Gastrocnemius medialis (tissue), 4 donors: ENCODE measurements around the gene PUM1. TPM values are rescaled to one million over a fixed set of nuclear protein-coding genes. Genes with fewer than 3 reads are reported as not detected.

Experiments used
- ATAC-seq, 2 donors: fragments of 150-250 bp; one replicate each; pipeline ENCODE4 v1.9.1; 2016
- DNase-seq, 2 donors: peaks; one replicate each; pipeline ENCODE4 v3.0.0-alpha.2; 2019
- H3K27ac ChIP-seq, 4 donors: fragments of 200-600 bp; sonication (generic); 1 replicate in 1 of 4; 2 replicates in 3 of 4; pipeline ENCODE4 v1.5.1; 2016 to 2018; ENCODE audit warnings: mild to moderate bottlenecking in 2 of 4, moderate library complexity in 1 of 4
- H3K27me3 ChIP-seq, 3 donors: fragments of 200-600 bp; sonication (generic) in 2 of 3; 1 replicate in 1 of 3; 2 replicates in 2 of 3; pipeline versions ENCODE4 v1.5.1 to v1.6.0; 2016 to 2019; ENCODE audit warnings: mild to moderate bottlenecking in 1 of 3, moderate library complexity in 1 of 3
- H3K36me3 ChIP-seq, 2 donors: fragments of 200-600 bp; sonication (generic) in 1 of 2; one replicate each; pipeline ENCODE4 v1.5.1; 2017 to 2018
- H3K4me1 ChIP-seq, 2 donors: fragments of 200-600 bp; sonication (generic) in 1 of 2; one replicate each; pipeline ENCODE4 v1.5.1; 2016 to 2017; ENCODE audit warnings: mild to moderate bottlenecking in 2 of 2
- H3K4me3 ChIP-seq, 4 donors: fragments of 200-600 bp; sonication (generic) in 3 of 4; 1 replicate in 1 of 4; 2 replicates in 3 of 4; pipeline ENCODE4 v1.5.1; 2016 to 2019; ENCODE audit warnings: mild to moderate bottlenecking in 2 of 4
- H3K9me3 ChIP-seq, 3 donors: fragments of 200-600 bp; sonication (generic) in 2 of 3; 1 replicate in 1 of 3; 2 replicates in 2 of 3; pipeline ENCODE4 v1.5.1; 2016 to 2019
- POLR2A ChIP-seq, 2 donors: fragments of 450-650 bp; IDR thresholded peaks; one replicate each; pipeline ENCODE4 v1.6.1; 2017; ENCODE audit warnings: antibody characterized with exemption in 2 of 2, mild to moderate bottlenecking in 2 of 2, moderate library complexity in 2 of 2
- in situ Hi-C, 4 donors: fragments of 200-750 bp; cut with MboI; loops; one replicate each; pipeline versions ENCODE4 v1.15.0 to v1.8.0; 2017; ENCODE audit warnings: low sequenced_read_pairs in 4 of 4
- intact Hi-C: fragments of 100-400 bp; cut with DNase I; formaldehyde crosslinking; loops from one replicate; pipeline ENCODE4 v1.15.1; 2023; ENCODE audit warnings: low total_unique reads
- total RNA-seq, 4 donors: library from RNA; depleted of rRNA; stranded (reverse); fragments of >200 nt; gene quantifications; one replicate each; pipeline versions ENCODE4 v1.1.0 to v1.2.3, GENCODE V29; 2016
- TF ChIP-seq, protein P1 (sequence below), 5 experiments: fragments of 450-650 bp in 3 of 5; fragments of 200-600 bp in 2 of 5; sonication (generic) in 2 of 5; IDR thresholded peaks in 4 of 5; conservative IDR thresholded peaks in 1 of 5; 1 replicate in 4 of 5; 2 replicates in 1 of 5; pipeline ENCODE4 v1.5.1; 2016 to 2019; ENCODE audit warnings: antibody characterized with exemption in 5 of 5, mild to moderate bottlenecking in 3 of 5, moderate library complexity in 3 of 5

The PUM1 gene
- total RNA-seq, 4 donors from 2014 or later: 56.7 to 111 (median 76.4) TPM

DNA sequence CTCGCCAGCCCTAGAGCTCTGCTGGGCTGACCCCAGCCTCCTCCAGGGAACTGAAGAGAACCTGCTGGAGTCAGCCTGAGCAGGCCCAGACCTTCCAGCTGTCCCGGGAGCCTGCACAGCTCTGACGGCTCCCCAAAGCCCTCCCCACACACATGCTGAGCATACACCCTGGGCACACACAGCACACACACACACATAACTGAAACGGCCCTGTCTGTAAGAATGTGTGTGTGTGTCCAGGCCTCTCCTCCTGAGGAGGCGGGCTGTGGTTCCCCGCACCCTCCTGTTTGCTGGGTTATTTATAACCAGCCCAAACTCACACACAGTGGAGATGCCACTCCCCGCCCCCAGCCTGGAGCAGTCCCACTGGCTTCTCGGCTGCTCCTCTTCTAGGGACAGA, 177.1 kb downstream of the PUM1 start:
- no peak overlapping the region for H3K4me3 ChIP-seq
- in situ Hi-C loops: no loop called here
- ATAC-seq (peak; percentile 59 to 72), DNase-seq (no peak)
- no peaks in the 10 kb centered on the region for H3K27me3 ChIP-seq
- intact Hi-C loops: no loop called here
- peaks cover 7 to 15% of the 10 kb centered on the region in 2 donors for H3K4me1 ChIP-seq
- no peaks in the 10 kb centered on the region for H3K9me3 ChIP-seq
- no peaks in the 10 kb centered on the region for H3K36me3 ChIP-seq
- TF ChIP-seq POLR2A (IDR thresholded peaks at IDR 0.05): no peak
- TF ChIP-seq, protein P1, sequence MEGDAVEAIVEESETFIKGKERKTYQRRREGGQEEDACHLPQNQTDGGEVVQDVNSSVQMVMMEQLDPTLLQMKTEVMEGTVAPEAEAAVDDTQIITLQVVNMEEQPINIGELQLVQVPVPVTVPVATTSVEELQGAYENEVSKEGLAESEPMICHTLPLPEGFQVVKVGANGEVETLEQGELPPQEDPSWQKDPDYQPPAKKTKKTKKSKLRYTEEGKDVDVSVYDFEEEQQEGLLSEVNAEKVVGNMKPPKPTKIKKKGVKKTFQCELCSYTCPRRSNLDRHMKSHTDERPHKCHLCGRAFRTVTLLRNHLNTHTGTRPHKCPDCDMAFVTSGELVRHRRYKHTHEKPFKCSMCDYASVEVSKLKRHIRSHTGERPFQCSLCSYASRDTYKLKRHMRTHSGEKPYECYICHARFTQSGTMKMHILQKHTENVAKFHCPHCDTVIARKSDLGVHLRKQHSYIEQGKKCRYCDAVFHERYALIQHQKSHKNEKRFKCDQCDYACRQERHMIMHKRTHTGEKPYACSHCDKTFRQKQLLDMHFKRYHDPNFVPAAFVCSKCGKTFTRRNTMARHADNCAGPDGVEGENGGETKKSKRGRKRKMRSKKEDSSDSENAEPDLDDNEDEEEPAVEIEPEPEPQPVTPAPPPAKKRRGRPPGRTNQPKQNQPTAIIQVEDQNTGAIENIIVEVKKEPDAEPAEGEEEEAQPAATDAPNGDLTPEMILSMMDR (IDR thresholded peaks at IDR 0.05 in 4 of 5, conservative IDR thresholded peaks at IDR 0.05 in 1 of 5): no peak
- H3K27ac ChIP-seq: peak overlapping the region in 2 of 4 donors; percentile 48 to 69

DNA sequence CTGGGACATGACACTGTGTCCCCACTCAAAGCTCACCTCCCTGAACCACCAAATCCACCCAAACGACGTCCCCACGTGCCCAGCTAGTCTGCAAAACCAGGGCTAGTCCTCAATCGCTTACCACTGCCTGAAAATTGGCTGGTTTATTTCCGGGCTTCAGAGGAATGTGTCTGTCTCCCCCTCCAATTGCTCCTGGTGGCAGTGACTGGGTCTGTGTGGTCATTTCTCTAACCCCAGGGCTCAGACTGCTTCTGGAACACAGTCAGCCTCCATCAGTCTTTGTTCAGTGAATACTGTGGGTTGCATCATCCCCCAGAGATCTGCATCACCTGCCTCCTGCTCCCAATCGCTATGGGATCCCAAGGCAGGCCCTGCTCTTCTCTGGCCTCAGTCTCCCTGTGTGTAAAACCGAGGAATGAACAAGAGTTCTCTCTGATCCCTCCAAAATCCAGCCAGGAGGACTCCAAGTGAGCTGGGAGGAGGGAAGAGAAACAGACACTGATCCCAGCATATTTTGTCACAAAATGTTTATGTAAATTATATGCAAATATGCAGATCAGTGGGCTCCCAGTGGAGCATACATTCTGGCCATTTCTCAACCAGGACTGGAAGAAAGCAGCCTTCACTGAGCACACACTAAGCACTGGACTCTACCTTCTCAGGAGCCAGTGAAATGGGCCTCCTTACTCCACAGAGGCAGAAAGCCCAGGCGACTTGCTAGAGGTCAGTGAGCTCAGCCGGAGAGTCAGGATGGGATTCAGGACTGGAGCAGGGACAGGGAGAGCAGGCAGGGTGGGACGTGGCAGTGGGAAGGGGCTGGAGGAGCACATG, 177.8 kb downstream of the PUM1 start:
- intact Hi-C loops (no loop called here), in situ Hi-C loops (no loop called here)
- Histone ChIP-seq H3K4me3 (no peak overlapping the region), H3K36me3 (no peaks in the 10 kb centered on the region), H3K27me3 (no peaks in the 10 kb centered on the region), H3K9me3 (no peaks in the 10 kb centered on the region), H3K4me1 (peaks cover 7 to 15% of the 10 kb centered on the region in 2 donors), H3K27ac (peak overlapping the region in 2 of 4 donors; percentile 48 to 69)
- DNase-seq (no peak), ATAC-seq (no peak)
- no peak for TF ChIP-seq POLR2A (IDR thresholded peaks at IDR 0.05)
- TF ChIP-seq, protein P1 (IDR thresholded peaks at IDR 0.05 in 4 of 5, conservative IDR thresholded peaks at IDR 0.05 in 1 of 5): no peak

DNA sequence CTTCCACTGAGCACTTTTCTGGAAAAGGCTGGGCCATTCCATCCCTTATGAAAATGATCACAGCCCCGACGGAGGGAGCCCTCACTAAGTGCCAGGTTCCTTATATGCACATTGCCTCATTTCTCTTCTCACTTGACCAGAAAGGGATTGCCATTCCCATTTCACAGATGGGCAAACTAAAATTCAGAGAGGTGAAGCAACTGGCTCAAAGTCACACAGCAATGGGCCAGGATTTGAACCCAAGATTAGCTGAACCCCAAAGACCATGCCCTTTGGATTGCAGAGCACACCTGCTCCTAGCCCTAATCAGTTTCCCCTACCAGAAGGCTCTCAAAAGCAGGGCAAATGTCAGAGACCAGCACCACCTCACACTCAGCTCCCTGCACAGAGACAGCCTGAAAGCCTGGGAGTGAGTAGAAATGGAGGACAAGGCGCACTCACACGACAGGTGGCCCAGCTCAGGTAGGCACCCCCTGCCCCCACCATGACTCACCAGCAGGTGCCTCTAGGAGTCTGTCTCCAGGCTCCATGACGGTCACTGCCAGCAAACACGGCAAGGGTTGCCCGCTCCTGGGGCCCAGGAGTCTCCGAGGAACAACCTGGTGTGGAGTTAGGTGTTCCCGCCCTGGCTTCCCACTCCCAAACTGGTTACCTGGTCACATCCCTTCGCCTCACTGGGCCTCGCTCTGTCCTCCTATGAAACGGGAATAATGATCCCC, 178.6 kb downstream of the PUM1 start:
- in situ Hi-C loops: no loop called here
- ATAC-seq: no peak
- no peaks in the 10 kb centered on the region for H3K36me3 ChIP-seq
- no peak overlapping the region for H3K27ac ChIP-seq
- no peak for DNase-seq
- TF ChIP-seq, protein P1 (IDR thresholded peaks at IDR 0.05 in 4 of 5, conservative IDR thresholded peaks at IDR 0.05 in 1 of 5): no peak
- TF ChIP-seq POLR2A (IDR thresholded peaks at IDR 0.05): no peak
- H3K4me3 ChIP-seq: no peak overlapping the region
- H3K9me3 ChIP-seq: no peaks in the 10 kb centered on the region
- peaks cover 7 to 15% of the 10 kb centered on the region in 2 donors for H3K4me1 ChIP-seq
- H3K27me3 ChIP-seq: no peaks in the 10 kb centered on the region
- intact Hi-C loops: no loop called here

DNA sequence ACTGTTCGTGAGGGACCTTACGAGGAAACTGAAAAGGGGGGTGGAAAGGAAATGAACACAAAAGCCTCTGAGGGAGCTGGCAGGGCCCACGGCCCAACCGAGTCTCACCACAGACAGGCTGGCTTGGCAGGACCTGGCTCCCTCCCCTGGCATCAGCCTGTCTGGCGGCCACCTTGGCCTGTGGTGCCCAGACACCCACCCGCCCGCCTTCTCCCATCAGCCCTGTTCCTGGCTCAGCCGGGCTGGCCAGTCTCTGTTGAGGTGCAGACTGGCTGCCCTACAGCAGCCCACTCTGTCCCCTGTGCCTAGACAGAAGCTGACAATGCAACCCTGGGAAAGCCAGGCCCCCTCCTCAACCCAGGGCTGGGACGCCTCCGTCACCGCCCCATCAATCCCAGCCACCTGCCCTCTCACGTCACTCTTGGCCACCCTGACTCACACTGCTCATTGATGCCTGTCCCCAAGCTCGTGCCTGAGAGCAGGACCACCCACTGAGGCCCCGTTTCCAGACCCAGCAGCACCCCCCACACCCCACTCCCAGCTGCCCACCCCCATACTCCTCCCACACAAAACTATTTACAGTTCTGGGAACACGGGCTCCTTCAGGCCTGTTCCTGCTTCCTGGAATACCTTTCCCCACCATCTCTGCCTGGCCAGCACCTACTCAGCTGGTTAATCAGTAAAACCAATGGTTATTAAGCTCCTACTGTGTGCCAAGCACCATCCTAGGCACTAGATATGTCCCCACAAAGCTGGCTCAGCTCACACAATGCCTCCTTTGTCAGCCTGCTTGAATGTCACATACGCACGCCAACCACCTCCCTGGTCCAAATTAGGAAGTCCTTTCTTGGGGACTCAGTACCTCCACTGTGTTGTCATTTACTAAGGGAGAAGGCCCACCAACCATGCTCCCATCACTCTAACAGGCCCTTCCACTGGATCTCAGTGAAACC, 179.7 kb downstream of the PUM1 start:
- in situ Hi-C loops (no loop called here), intact Hi-C loops (no loop called here)
- Histone ChIP-seq H3K27me3 (no peaks in the 10 kb centered on the region), H3K9me3 (no peaks in the 10 kb centered on the region), H3K36me3 (no peaks in the 10 kb centered on the region), H3K4me3 (no peak overlapping the region), H3K4me1 (peaks cover 7 to 15% of the 10 kb centered on the region in 2 donors), H3K27ac (no peak overlapping the region)
- no peak for DNase-seq
- ATAC-seq: no peak
- TF ChIP-seq, protein P1 (IDR thresholded peaks at IDR 0.05 in 4 of 5, conservative IDR thresholded peaks at IDR 0.05 in 1 of 5): no peak
- no peak for TF ChIP-seq POLR2A (IDR thresholded peaks at IDR 0.05)
